DOHH2 (cell line): ENCODE results near the gene TLR5.

Experiments
- H3F3A ChIP-seq: fragments of 200-600 bp; sonication (generic), shearing (Covaris generic); 2 replicates; pipeline ENCODE4 v1.6.0; 2016; ENCODE audit warnings: antibody characterized with exemption, mild to moderate bottlenecking; ENCODE audit not compliant: control insufficient read depth, insufficient read depth
- H3K27ac ChIP-seq: fragments of 200-600 bp; sonication (generic); 2 replicates; pipeline ENCODE4 v1.5.1; 2014; ENCODE audit warnings: low read depth, mild to moderate bottlenecking, low read length, moderate library complexity
- H3K27me3 ChIP-seq: fragments of 200-600 bp; sonication (generic); 2 replicates; pipeline ENCODE4 v1.6.1; 2014; ENCODE audit warnings: mild to moderate bottlenecking, low read length, mixed read lengths; ENCODE audit not compliant: control insufficient read depth
- H3K36me3 ChIP-seq: fragments of 200-600 bp; sonication (generic); 2 replicates; pipeline ENCODE4 v1.6.1; 2014; ENCODE audit warnings: mild to moderate bottlenecking, low read length, moderate library complexity, mixed read lengths; ENCODE audit not compliant: control insufficient read depth
- H3K4me1 ChIP-seq: fragments of 200-600 bp; sonication (generic); 2 replicates; pipeline ENCODE4 v1.6.1; 2014; ENCODE audit warnings: mild to moderate bottlenecking, low read length, mixed read lengths; ENCODE audit not compliant: control insufficient read depth
- H3K4me2 ChIP-seq: fragments of 200-600 bp; sonication (generic); 2 replicates; pipeline ENCODE4 v1.6.0; 2014; ENCODE audit warnings: mild to moderate bottlenecking, low read length, moderate library complexity
- H3K4me3 ChIP-seq: fragments of 200-600 bp; sonication (generic); 2 replicates; pipeline ENCODE4 v1.5.1; 2014; ENCODE audit warnings: mild to moderate bottlenecking, low read length, mixed read lengths
- H3K79me2 ChIP-seq: fragments of 200-600 bp; sonication (generic); 2 replicates; pipeline ENCODE4 v1.6.1; 2014; ENCODE audit warnings: mild to moderate bottlenecking, low read length, mixed read lengths; ENCODE audit not compliant: control insufficient read depth
- H3K9me2 ChIP-seq: fragments of 200-600 bp; sonication (generic); replicated peaks from 2 replicates; pipeline ENCODE4 v1.6.1; 2014; ENCODE audit warnings: mild to moderate bottlenecking, low read length, mixed read lengths; ENCODE audit not compliant: control insufficient read depth
- H3K9me3 ChIP-seq: fragments of 200-600 bp; sonication (generic); 2 replicates; pipeline ENCODE4 v1.6.1; 2014; ENCODE audit warnings: antibody characterized with exemption, low read length, mixed read lengths; ENCODE audit not compliant: control insufficient read depth, insufficient read depth
- H4K20me1 ChIP-seq: fragments of 200-600 bp; sonication (generic); 2 replicates; pipeline ENCODE4 v1.6.0; 2014; ENCODE audit warnings: low read depth, mild to moderate bottlenecking, antibody characterized with exemption, low read length, moderate library complexity; ENCODE audit not compliant: control insufficient read depth, insufficient read depth
- CTCF ChIP-seq: fragments of 200-600 bp; sonication (generic); IDR thresholded peaks from one replicate; pipeline ENCODE4 v1.5.1; 2014; ENCODE audit warnings: antibody characterized with exemption, mild to moderate bottlenecking, low read depth, low read length; ENCODE audit not compliant: poor library complexity, severe bottlenecking
- EZH2phosphoT487 ChIP-seq: fragments of 200-600 bp; sonication (generic); IDR thresholded peaks from 2 replicates; pipeline ENCODE4 v1.6.1; 2017; ENCODE audit warnings: borderline replicate concordance, mild to moderate bottlenecking, antibody characterized with exemption, low read length, moderate library complexity, mixed read lengths

Gene TLR5

GRCh38 chr1:223155153-223155552 is 12.1 kb upstream of the TLR5 start:
- Histone ChIP-seq H3K4me3 (no peak overlapping the region), H3K9me3 (no peaks in the 10 kb centered on the region), H3K27me3 (no peaks in the 10 kb centered on the region), H3K79me2 (no peaks in the 10 kb centered on the region), H3K4me1 (no peaks in the 10 kb centered on the region), H3K4me2 (no peak overlapping the region), H3K27ac (no peak overlapping the region), H4K20me1 (no peaks in the 10 kb centered on the region), H3K9me2 (no peaks in the 10 kb centered on the region), H3K36me3 (no peaks in the 10 kb centered on the region), H3F3A (no peaks in the 10 kb centered on the region)
- TF ChIP-seq EZH2phosphoT487 (no peak), CTCF (no peak)

GRCh38 chr1:223153177-223154119 is 10.4 kb upstream of the TLR5 start:
- H3K9me2 ChIP-seq, result no peaks in the 10 kb centered on the region
- TF ChIP-seq EZH2phosphoT487, result no peak
- no peak for TF ChIP-seq CTCF
- H3K27me3 ChIP-seq, result no peaks in the 10 kb centered on the region
- H3K4me1 ChIP-seq, result no peaks in the 10 kb centered on the region
- no peaks in the 10 kb centered on the region for H3K79me2 ChIP-seq
- no peaks in the 10 kb centered on the region for H3K9me3 ChIP-seq
- no peak overlapping the region for H3K27ac ChIP-seq
- no peaks in the 10 kb centered on the region for H3K36me3 ChIP-seq
- H3F3A ChIP-seq, result no peaks in the 10 kb centered on the region
- H3K4me3 ChIP-seq, result no peak overlapping the region
- H3K4me2 ChIP-seq, result no peak overlapping the region
- H4K20me1 ChIP-seq, result no peaks in the 10 kb centered on the region

GRCh38 chr1:223152399-223152798 is 9.4 kb upstream of the TLR5 start:
- H4K20me1 ChIP-seq, result no peaks in the 10 kb centered on the region
- H3F3A ChIP-seq, result no peaks in the 10 kb centered on the region
- TF ChIP-seq EZH2phosphoT487 (no peak), CTCF (no peak)
- H3K79me2 ChIP-seq, result no peaks in the 10 kb centered on the region
- H3K27me3 ChIP-seq, result no peaks in the 10 kb centered on the region
- no peak overlapping the region for H3K4me3 ChIP-seq
- no peak overlapping the region for H3K4me2 ChIP-seq
- H3K36me3 ChIP-seq, result no peaks in the 10 kb centered on the region
- H3K9me2 ChIP-seq, result no peaks in the 10 kb centered on the region
- H3K27ac ChIP-seq, result no peak overlapping the region
- no peaks in the 10 kb centered on the region for H3K4me1 ChIP-seq
- 0 out of 2 replicates have a peak, but pooled peaks cover 3% of the 10 kb centered on the region for H3K9me3 ChIP-seq
